ENCODE results near the gene OR5B21. TPM values are rescaled to one million over a fixed set of nuclear protein-coding genes. Genes with fewer than 3 reads are reported as not detected.

The OR5B21 gene
- polyA plus RNA-seq, 2 of the 4 experiments (the other 2 are of a cell fraction) = not detected

DNA sequence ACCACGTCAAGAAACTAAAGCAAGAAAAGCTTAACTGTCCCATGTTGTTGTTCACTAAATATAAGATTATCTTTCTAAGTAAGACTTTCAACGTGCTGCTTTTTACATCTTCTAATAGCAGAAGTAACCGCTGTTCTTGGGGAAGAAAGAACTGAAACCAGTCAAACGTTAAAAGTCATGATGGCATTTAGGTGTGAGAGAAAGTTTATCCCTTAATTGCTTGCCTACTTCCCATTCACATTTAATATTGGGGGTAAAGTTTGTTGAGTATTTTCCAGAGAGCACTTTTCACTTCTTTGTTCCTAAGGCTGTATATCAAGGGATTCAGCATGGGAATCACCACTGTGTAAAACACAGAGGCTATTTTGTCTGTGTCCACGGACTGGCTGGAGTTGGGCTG lies 970 bp downstream of the OR5B21 start:
- CTCF ChIA-PET = no interaction called here
- Histone ChIP-seq H3K9me3 (no peaks in the 10 kb centered on the region), H3K4me3 (no peak overlapping the region), H3K27ac (no peak overlapping the region), H3K4me1 (no peaks in the 10 kb centered on the region), H3K4me2 (no peak overlapping the region)
- FAIRE-seq (no peak), ATAC-seq (no peak), DNase-seq (ENCODE audit: low read depth in 1 of 2, low spot score in 1 of 2) (no peak)
- POLR2A ChIA-PET = no interaction called here
- WGBS (ENCODE audit: missing lambda C conversion rate) = 28% methylated on average over 5 of the region's 5 CpGs
- TF ChIP-seq KDM5A (IDR thresholded peaks at IDR 0.05) = no peak
- TF ChIP-seq, protein P1, sequence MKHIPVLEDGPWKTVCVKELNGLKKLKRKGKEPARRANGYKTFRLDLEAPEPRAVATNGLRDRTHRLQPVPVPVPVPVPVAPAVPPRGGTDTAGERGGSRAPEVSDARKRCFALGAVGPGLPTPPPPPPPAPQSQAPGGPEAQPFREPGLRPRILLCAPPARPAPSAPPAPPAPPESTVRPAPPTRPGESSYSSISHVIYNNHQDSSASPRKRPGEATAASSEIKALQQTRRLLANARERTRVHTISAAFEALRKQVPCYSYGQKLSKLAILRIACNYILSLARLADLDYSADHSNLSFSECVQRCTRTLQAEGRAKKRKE (CRISPR knock-in tag; IDR thresholded peaks at IDR 0.05; ENCODE audit: low read depth) = no peak
- no peak for TF ChIP-seq CTCF (IDR thresholded peaks at IDR 0.05)
- TF ChIP-seq TFCP2L1 (CRISPR knock-in tag; IDR thresholded peaks at IDR 0.05) = no peak
- no peak for TF ChIP-seq MAFK (IDR thresholded peaks at IDR 0.05; ENCODE audit: partially characterized antibody)
- TF ChIP-seq ELK1 (IDR thresholded peaks at IDR 0.05; ENCODE audit: low read depth, low read length) = no peak
- no peak for TF ChIP-seq NPAS2 (CRISPR knock-in tag; IDR thresholded peaks at IDR 0.05; ENCODE audit: borderline replicate concordance)
- TF ChIP-seq GATA3 (IDR thresholded peaks at IDR 0.05; ENCODE audit: borderline replicate concordance) = no peak
- no peak for TF ChIP-seq RCOR1 (IDR thresholded peaks at IDR 0.05; ENCODE audit: low read depth, low read length)
- TF ChIP-seq, protein P2, sequence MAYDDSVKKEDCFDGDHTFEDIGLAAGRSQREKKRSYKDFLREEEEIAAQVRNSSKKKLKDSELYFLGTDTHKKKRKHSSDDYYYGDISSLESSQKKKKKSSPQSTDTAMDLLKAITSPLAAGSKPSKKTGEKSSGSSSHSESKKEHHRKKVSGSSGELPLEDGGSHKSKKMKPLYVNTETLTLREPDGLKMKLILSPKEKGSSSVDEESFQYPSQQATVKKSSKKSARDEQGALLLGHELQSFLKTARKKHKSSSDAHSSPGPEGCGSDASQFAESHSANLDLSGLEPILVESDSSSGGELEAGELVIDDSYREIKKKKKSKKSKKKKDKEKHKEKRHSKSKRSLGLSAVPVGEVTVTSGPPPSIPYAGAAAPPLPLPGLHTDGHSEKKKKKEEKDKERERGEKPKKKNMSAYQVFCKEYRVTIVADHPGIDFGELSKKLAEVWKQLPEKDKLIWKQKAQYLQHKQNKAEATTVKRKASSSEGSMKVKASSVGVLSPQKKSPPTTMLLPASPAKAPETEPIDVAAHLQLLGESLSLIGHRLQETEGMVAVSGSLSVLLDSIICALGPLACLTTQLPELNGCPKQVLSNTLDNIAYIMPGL (CRISPR knock-in tag; IDR thresholded peaks at IDR 0.05; ENCODE audit: borderline replicate concordance) = no peak
- TF ChIP-seq FOXS1 (CRISPR knock-in tag; IDR thresholded peaks at IDR 0.05) = no peak
- TF ChIP-seq HOXB5 (CRISPR knock-in tag; IDR thresholded peaks at IDR 0.05) = no peak
- no peak for TF ChIP-seq E2F6 (IDR thresholded peaks at IDR 0.05; ENCODE audit: borderline replicate concordance, low read depth)
- TF ChIP-seq EHMT2 (IDR thresholded peaks at IDR 0.05; ENCODE audit: low read depth) = no peak
- no peak for TF ChIP-seq RAD21 (conservative IDR thresholded peaks at IDR 0.05 in 1 of 2, IDR thresholded peaks at IDR 0.05 in 1 of 2)
- TF ChIP-seq HDAC2 (IDR thresholded peaks at IDR 0.05) = no peak

GRCh38 chr11:58505849-58506248 lies 2.1 kb downstream of the OR5B21 start:
- Histone ChIP-seq H3K4me2 (no peak overlapping the region), H3K4me1 (no peaks in the 10 kb centered on the region), H3K9me3 (no peaks in the 10 kb centered on the region), H3K27ac (no peak overlapping the region), H3K4me3 (no peak overlapping the region)
- ChIA-PET CTCF (interaction anchor here (0.6 to 1.0 kb wide), 2 partner anchors 9 to 10 kb away, joined by 3 read pairs; no protein-coding TSS in a partner anchor), POLR2A (no interaction called here)
- DNase-seq (ENCODE audit: low read depth in 1 of 2, low spot score in 1 of 2) (no peak), ATAC-seq (no peak), FAIRE-seq (no peak)
- 59% methylated on average over 4 of the region's 4 CpGs for WGBS (ENCODE audit: missing lambda C conversion rate)
- TF ChIP-seq CTCF (IDR thresholded peaks at IDR 0.05) = no peak
- TF ChIP-seq MAX (IDR thresholded peaks at IDR 0.05) = no peak
- TF ChIP-seq POLR2AphosphoS2 (conservative IDR thresholded peaks at IDR 0.05; ENCODE audit: low read length) = no peak
- no peak for TF ChIP-seq HOXB5 (CRISPR knock-in tag; IDR thresholded peaks at IDR 0.05)
- no peak for TF ChIP-seq FOSB (CRISPR knock-in tag; IDR thresholded peaks at IDR 0.05)
- TF ChIP-seq, protein P3, sequence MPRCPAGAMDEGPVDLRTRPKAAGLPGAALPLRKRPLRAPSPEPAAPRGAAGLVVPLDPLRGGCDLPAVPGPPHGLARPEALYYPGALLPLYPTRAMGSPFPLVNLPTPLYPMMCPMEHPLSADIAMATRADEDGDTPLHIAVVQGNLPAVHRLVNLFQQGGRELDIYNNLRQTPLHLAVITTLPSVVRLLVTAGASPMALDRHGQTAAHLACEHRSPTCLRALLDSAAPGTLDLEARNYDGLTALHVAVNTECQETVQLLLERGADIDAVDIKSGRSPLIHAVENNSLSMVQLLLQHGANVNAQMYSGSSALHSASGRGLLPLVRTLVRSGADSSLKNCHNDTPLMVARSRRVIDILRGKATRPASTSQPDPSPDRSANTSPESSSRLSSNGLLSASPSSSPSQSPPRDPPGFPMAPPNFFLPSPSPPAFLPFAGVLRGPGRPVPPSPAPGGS (IDR thresholded peaks at IDR 0.05) = no peak
- TF ChIP-seq CHD4 (IDR thresholded peaks at IDR 0.05; ENCODE audit: borderline replicate concordance) = no peak
- no peak for TF ChIP-seq NFE2L2 (conservative IDR thresholded peaks at IDR 0.05; ENCODE audit: low read length)
- no peak for TF ChIP-seq MAZ (IDR thresholded peaks at IDR 0.05; ENCODE audit: borderline replicate concordance, low read depth, low read length)
- no peak for TF ChIP-seq NPAS2 (CRISPR knock-in tag; IDR thresholded peaks at IDR 0.05; ENCODE audit: borderline replicate concordance)
- TF ChIP-seq ZSCAN20 (CRISPR knock-in tag; IDR thresholded peaks at IDR 0.05) = no peak
